Amygdala (tissue), 56 donors: ENCODE measurements around the gene LRRC49.
"Not testable (repeated sequence)": the region's sequence is repeated elsewhere in the genome, so short reads cannot be mapped to it uniquely, and the experiment has no call there.

ENCODE experiments used
- DNase-seq, 56 donors: peaks; one replicate each; lab custom pipeline; 2025; lab: John Stamatoyannopoulos, UW

The LRRC49 gene

DNA sequence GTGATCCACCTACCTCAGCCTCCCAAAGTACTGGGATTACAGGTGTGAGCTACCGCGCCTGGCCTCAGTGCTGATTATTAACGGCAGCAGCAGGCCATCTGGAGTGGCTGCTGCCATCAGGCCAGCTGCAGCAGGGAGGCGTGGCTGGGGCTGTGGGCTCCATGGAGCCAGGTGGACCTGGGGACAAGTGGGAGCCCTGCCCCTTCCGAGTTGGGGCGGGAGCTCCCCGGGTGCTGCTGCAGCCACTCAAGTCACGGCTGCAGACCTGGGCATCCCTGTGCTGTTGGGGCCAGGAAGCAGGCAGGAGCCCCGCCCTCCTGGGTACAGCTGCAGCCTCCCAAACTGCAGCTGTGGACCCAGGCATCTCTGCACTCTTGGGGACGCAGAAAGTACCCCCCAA, 23.9 kb downstream of the LRRC49 start:
- DNase-seq, result no peak

DNA sequence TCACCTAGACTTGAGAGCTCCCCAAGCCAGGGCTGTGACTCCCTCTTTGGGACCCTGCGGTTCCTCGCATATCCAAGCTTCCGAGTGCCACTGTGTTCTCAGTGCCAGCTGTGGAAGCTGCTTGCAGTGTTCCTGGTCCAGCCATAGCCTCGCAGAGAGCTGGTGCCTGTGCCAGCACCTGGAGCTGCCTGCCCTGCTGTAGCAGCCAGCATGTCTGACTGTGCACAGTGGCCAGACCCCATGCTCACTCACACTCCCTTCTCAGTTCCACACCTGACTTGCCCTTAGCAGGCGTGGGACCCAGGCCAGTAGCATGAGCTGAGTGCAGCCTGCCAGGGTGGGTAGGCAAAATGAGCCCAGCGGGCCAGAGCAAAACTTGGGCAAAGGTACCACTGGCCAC, 25.3 kb downstream of the LRRC49 start:
- no peak for DNase-seq

DNA sequence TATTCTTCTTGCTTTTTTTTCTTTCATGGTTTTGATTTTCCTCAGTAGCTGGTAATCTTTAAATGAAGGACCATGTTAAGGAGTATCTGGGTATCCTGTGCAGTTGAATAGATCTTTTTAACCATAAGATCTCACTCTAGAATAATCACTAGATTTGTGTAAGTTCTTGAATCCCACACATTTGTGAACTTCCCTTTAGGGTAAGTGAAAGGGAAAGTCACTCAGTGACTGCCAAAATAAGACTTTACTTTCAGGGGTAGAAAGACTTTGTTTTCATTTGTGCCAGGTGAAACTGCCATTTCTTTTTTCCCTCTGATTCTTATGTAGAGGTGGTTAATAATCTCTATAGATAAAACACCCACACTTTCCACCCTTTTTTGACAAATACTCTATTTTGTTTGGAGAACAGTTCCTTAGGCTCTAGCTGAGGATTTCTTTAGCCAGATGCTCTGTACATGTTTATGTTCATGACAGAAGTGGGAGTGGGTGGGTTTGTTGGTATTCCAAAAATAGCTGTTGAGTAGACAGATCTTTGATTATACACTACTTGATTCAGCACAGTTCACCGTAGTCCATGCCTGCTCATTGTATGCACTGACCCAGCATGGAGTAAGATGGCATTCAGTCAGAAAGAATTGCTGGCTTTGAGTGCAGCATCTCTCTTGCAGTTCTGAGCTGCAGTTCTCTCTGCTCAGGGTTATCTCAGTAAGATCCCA, 28.5 kb downstream of the LRRC49 start:
- DNase-seq, result no peak

- no peak for DNase-seq
Observed at GRCh38 chr15:70922119-70922518, 29.5 kb downstream of the LRRC49 start.

DNA sequence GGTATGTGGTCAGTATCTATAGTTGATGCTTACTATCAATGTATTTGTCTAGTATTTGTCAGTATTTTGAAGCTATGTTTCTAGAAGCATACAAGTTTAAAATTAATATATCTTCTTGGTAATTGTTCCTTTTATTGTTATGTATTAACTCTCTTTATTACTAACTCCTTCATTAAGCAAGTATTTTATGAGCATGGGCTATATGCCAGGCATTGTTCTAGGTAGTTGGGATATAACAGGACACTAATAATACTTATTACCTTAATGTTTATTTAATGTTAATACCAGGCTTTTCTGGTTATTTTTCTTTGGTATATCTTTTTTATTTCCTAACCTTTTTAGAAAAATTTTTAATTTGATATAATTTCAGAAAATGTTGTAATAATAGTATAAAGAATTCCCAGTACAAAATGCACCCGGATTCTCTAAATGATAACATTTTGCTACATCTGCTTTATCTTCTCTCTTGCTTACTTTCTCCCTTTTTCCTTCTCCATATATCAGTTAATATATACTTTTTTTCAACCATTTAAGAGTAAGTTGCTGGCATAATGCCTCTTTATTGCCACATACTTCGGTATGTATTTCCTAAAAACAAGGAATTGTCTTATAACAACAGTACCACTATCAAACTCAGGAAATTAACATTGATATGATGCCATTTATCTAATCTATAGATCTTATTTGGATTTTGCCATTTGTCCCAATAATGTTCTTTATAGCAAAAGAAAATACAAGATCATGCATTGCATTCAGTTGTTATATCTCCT, 30.9 kb downstream of the LRRC49 start:
- DNase-seq, result no peak

DNA sequence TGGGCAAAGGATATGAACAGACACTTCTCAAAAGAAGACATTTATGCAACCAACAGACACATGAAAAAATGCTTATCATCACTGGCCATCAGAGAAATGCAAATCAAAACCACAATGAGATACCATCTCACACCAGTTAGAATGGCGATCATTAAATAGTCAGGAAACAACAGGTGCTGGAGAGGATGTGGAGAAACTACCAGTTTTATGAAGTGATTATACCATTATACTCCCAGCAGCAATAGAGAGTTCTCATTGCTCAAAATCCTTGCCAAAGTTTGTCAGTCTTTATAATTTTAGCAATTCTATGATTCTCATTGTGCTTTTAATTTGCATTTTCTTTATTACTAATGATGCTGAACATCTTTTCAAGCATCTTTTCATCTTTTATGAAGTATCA, 34.3 kb downstream of the LRRC49 start:
- not testable (repeated sequence) for DNase-seq

- DNase-seq, result no peak
Observed at GRCh38 chr15:70931821-70932220, 39.2 kb downstream of the LRRC49 start.

DNA sequence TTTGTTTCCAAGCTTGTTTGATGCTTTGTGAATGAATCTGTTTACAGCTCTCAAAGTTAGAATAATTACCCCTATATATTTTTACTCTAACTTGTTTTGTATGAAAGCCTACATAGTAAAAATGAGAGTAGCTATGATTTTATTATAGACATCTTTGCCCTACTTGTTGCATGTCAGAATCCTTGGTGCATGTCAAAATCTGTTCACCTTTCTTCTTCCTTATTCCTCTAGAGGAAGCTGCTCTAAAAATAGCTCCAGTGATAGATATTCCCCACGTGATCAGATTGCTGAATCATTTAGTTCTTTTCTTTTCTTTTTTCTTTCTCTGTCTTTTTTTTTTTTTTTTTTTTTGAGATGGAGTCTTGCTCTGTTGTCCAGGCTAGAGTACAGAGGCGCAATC, 39.8 kb downstream of the LRRC49 start:
- no peak for DNase-seq

DNA sequence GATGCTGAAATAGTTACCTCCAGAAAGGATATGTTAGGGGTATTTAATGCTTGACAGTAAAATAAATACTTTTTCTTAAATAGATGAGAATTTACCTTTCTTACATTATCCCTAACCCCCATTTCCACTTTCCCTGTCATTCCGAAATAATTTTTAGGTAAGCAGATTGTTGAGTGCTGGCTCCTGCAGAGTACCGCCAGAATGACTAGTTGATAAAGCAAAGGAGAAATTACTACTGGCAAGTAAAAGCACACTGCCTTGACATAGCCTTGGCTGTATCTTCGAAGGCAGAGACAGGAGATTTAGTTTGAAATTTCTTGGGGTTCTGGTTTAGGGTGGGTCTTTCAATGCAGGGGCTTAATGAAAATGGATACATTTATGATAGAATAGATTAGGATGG, 40.8 kb downstream of the LRRC49 start:
- DNase-seq, result no peak

DNA sequence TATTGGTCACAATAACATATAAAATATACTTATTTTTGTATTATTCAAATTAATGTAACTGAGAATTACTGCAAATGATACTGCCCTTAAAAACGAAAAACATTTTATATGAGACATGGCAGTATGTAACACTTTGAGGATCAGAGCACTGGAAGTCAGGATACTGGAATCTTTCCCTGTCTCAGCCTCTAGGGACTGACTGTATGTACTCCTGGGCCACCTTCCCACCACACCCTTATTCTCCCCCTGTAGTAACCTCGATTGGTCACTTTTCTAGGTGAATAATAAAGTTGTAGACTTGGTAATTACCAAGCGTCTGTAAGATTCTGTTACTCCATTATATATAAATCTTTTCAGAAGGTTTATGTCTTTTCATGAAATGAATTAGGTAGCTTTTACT, 43.0 kb downstream of the LRRC49 start:
- no peak for DNase-seq

DNA sequence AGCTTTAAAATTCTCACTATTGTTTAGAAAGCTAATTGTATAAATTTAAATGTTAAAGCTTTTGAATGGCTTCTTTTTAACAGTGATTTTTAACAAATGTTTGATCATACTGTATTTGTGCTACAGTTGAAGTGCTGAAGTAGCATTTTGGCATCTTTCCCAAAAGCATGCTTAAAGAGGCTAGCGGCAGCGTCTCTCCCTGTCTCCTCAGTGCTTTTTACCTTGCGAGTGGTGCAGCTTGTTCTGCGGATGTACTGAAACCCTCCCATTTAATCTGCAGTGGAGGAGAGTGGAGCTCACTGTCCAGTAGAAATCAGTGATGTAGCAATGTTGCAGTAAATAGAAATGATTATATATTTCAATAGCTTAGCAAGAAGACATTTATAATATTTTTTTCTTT, 43.7 kb downstream of the LRRC49 start:
- peak in 1 of 56 donors; percentile 1 for DNase-seq

- peak in 1 of 56 donors; percentile 5 for DNase-seq
Observed at GRCh38 chr15:70943285-70943684, 50.7 kb downstream of the LRRC49 start.

DNA sequence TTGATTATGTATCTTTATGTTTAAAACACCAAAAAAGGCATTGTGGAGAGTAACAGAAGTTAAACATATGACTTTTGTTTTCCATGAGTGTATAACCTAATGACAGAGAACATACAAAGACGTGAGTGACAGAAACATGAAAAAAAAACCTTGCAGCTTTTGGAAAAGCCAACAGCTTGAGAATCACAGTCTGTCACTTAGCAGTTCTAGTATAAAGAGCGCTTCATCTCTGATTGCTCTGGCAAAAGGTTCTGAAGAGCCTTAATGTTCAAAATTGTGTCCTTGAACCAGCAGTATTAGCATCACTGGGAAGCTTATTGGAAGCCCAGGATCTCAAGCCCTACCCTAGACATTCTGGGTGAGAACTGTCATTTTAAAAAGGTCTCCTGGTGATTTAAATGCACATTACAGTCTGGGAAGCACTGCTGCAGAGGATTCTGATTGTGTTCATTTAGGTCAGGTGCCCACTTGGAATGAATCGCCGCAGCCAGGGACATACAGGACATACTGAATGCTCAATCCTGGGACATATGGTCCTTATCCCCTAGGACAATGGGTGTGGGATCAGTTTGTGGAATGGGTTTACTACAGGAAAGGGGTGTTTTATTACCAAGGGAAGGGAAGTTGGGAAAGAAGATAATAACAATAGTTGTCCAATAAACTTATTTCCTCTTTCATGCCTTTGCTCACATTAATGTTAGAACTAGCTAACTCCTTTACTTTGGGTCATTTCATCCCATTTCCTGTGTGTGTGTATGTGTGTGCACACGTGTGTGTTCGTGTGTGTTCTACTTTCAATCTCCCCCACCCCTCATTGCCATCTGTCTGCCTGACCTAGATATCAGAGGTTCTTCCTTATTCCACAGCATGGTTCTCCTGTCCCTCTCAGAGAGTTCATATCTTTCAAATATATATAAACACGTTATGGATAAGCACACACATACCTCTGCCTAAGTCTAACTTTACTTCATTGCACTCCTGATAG, 55.0 kb downstream of the LRRC49 start:
- DNase-seq, result no peak

- DNase-seq, result no peak
Observed at GRCh38 chr15:70950953-70951352, 58.3 kb downstream of the LRRC49 start.

DNA sequence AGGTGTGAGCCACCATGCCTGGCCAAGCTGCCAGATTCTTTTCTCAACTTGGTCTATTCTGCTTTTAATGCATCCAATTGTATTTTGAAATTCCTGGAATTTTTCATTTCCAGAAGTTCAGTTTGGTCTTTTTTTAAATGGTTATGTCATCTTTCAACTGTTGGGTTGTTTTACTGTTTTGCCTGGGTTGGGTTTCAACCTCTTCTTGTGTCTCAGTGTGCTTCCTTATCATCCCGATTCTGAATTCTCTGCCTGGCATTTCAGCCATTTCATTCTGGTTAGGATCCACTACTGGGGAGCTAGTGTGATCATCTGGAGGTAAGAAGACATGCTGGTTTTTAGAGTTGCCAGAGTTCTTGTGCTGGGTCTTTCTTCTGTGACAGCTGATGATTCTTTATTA, 61.5 kb downstream of the LRRC49 start:
- DNase-seq, result no peak

DNA sequence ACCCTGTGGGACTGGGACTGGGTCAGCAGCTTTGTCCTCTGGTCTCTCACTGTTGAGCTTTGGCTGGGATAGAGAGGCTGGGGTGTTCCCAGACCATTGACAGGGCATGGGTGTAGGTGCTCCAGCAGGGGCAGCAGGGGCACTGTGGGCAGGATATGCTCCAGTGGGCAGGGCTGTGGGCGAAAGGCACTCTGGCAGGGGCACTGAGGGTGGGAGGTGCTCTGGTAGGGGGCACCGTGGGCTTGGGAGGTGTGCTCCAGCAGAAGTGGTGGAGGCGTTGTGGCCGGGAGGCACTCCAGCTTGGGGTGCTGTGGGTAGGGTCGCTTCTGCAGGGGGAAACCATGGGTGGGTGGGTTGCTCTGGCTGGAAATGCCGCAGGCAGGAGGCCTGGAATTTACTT, 62.1 kb downstream of the LRRC49 start:
- DNase-seq, result no peak

GRCh38 chr15:70955151-70955550, 62.5 kb downstream of the LRRC49 start:
- no peak for DNase-seq

DNA sequence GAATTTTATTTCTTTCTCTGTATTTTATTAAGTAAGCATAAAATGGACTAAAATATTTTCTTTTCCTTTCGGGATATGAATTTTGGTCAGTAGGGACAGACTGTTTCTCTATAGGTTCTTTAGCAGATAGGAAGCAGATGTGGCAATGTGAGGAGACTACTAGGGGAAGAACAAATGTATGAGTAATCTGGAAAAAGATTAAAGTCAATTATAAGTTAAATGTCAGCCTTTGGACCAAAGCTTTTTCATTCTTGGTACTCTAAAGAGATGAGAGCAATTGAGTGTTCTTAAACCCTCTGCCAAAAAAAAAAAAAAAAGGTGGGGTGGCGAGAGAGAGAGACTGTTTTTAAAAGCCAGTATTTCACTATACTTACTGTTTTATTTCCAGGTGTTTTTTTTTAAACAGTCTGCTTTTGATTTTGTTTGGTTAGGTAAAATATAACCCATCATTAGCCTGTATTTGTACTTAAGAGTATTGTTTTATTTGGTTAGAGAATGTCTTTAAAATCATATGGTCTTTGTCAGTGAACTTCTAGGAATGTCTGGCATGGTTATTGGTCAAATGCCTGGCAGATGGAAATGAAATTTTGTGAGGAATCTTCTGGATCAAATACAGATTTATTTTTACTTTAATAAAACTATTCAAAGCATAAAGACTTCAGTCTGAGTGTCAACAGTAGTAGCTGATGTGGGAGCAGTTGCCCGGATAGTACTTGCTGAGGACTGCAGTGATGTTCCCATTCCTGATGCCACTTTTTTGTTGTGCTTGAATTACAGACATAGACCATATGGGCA, 63.8 kb downstream of the LRRC49 start:
- no peak for DNase-seq

- DNase-seq, result no peak
Observed at GRCh38 chr15:70962084-70962483, 69.5 kb downstream of the LRRC49 start.

DNA sequence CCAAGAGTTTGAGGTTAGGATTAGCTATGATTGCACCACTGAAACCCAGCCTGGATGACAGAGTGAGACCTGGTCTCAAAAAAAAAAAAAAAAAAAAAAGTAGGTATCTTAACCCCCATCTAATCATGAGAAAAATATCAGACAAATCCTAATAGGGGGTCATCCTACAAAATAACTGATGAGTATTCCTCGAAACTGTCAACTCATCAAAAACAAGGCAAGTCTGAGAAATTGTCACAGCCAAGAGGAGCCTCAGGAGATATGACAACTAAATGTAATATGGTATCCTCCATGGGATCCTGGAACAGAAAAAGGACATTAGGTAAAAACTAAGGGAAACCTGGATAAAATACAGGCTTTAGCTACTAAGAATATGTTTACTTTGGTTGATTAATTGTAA, 70.6 kb downstream of the LRRC49 start:
- no peak for DNase-seq
